Measurements from ENCODE around the gene PECR. TPM values are rescaled to one million over a fixed set of nuclear protein-coding genes. Genes with fewer than 3 reads are reported as not detected.

PECR gene
- total and polyA plus RNA-seq, 2 of the 4 experiments (the other 2 are of a cell fraction): 11.4 to 17.7 TPM

GRCh38 chr2:216064014-216064630 lies 17.5 kb downstream of the PECR start:
- H3K27ac ChIP-seq (ENCODE audit: insufficient read depth, low read length): no peak overlapping the region
- no peak overlapping the region for H4K8ac ChIP-seq (ENCODE audit: low read depth in 2 of 2, low read length in 2 of 2)
- no peak overlapping the region for H2AFZ ChIP-seq (replicated peaks; ENCODE audit: low read length, poor library complexity)
- no peaks in the 10 kb centered on the region for H3K9me3 ChIP-seq (ENCODE audit: control insufficient read depth, insufficient read depth, low read length)
- no peaks in the 10 kb centered on the region for H3K9me1 ChIP-seq (ENCODE audit: insufficient read depth, low read length)
- whole genome bisulfite sequencing, 2 experiments (ENCODE audit: extremely low coverage in 2 of 2, insufficient read length in 1 of 2): no CpG with 5 or more reads among the region's 2 CpGs
- no peak overlapping the region for H3K14ac ChIP-seq (replicated peaks; ENCODE audit: low read depth, low read length)
- no peak overlapping the region for H2BK15ac ChIP-seq (ENCODE audit: low read depth, low read length)
- H2BK20ac ChIP-seq (ENCODE audit: low read depth, low read length): no peak overlapping the region
- DNase-seq (peak; percentile 43), ATAC-seq (ENCODE audit: low read depth) (peak; percentile 33; the same call in 1 of the 2 replicates)
- H3K36me3 ChIP-seq (ENCODE audit: control insufficient read depth, insufficient read depth, low read length): no peaks in the 10 kb centered on the region
- TF ChIP-seq RCOR1 (IDR thresholded peaks at IDR 0.05; ENCODE audit: insufficient replicate concordance, low read length): no peak
- TF ChIP-seq POLR2A (IDR thresholded peaks at IDR 0.05; ENCODE audit: low read depth, low read length): no peak
- TF ChIP-seq RFX5 (IDR thresholded peaks at IDR 0.05; ENCODE audit: low read depth, low read length): no peak
- TF ChIP-seq BHLHE40 (IDR thresholded peaks at IDR 0.05; ENCODE audit: low read depth, low read length): no peak
- 0 out of 2 replicates have a peak, but pooled peaks have one; percentile 14 for TF ChIP-seq CTCF (conservative IDR thresholded peaks at IDR 0.05; ENCODE audit: low read depth, low read length)
- no peak overlapping the region for H3K18ac ChIP-seq (ENCODE audit: low read depth, low read length)
- dilution Hi-C loops (cut with HindIII; ENCODE audit: low sequenced_read_pairs, unreplicated experiment): no loop called here
- no peak overlapping the region for H4K5ac ChIP-seq (ENCODE audit: low read depth, low read length)
- H2BK5ac ChIP-seq (ENCODE audit: low read depth, low read length, poor library complexity, severe bottlenecking): no peak overlapping the region
- no TSS peak for BruUV-seq (replicated peaks)
- H4K91ac ChIP-seq (ENCODE audit: insufficient read depth, low read depth, low read length): no peak overlapping the region
- H2BK120ac ChIP-seq (ENCODE audit: low read depth, low read length): no peak overlapping the region
- H3K4me2 ChIP-seq (ENCODE audit: low read depth, low read length): no peak overlapping the region
- H3K9ac ChIP-seq (ENCODE audit: low read depth, low read length): no peak overlapping the region
- H3K23ac ChIP-seq (ENCODE audit: low read depth, low read length): no peak overlapping the region
- ChIA-PET CTCF (no interaction called here), POLR2A (ENCODE audit: unreplicated experiment) (interaction anchor here (0.6 kb wide), 1 partner anchor 59 kb away, joined by 3 read pairs; no protein-coding TSS in a partner anchor)
- no peaks in the 10 kb centered on the region for H3K27me3 ChIP-seq (ENCODE audit: control insufficient read depth, insufficient read depth, low read length)
- H3K56ac ChIP-seq (ENCODE audit: extremely low read depth, insufficient read depth, low read length): no peak overlapping the region
- no peaks in the 10 kb centered on the region for H3K79me1 ChIP-seq (ENCODE audit: low read depth in 1 of 2, low read length in 2 of 2)
- intact Hi-C loops (cut with micrococcal nuclease): no loop called here
- no peaks in the 10 kb centered on the region for H3K4me1 ChIP-seq (ENCODE audit: control insufficient read depth, insufficient read depth, low read length)
- H3K4me3 ChIP-seq (ENCODE audit: insufficient read depth, low read depth, low read length): no peak overlapping the region
- H2AK5ac ChIP-seq (ENCODE audit: low read depth, low read length): no peak overlapping the region
- H2AK9ac ChIP-seq (replicated peaks; ENCODE audit: low read depth, low read length, poor library complexity): no peak overlapping the region
- in situ Hi-C loops (cut with MboI; ENCODE audit: low sequenced_read_pairs): no loop called here
- H4K20me1 ChIP-seq (ENCODE audit: insufficient read depth, low read length): no peaks in the 10 kb centered on the region
- no peak overlapping the region for H3K4ac ChIP-seq (ENCODE audit: low read depth, low read length)

Measured in IMR-90 (cell line).